Measurements from ENCODE around the gene ZDHHC8. TPM values are rescaled to one million over a fixed set of nuclear protein-coding genes. Genes with fewer than 3 reads are reported as not detected.

The ZDHHC8 gene
- total RNA-seq, 1 experiment from 2014 or later, result 51.7 TPM

- Histone ChIP-seq H3K27me3 (ENCODE audit: insufficient read depth, low read length) (no peaks in the 10 kb centered on the region), H3K4me2 (ENCODE audit: insufficient read depth, insufficient read length, low read length) (no peak overlapping the region), H3K27ac (ENCODE audit: insufficient read length, low read depth, low read length) (no peak overlapping the region), H4K8ac (replicated peaks; ENCODE audit: insufficient read length, low read depth, low read length) (no peak overlapping the region), H3K18ac (ENCODE audit: insufficient read length, low read depth, low read length) (no peak overlapping the region), H3K23me2 (ENCODE audit: insufficient read length, low read depth, low read length, poor library complexity, severe bottlenecking) (no peaks in the 10 kb centered on the region), H2BK15ac (ENCODE audit: low read depth, low read length) (no peak overlapping the region), H3K14ac (ENCODE audit: insufficient read depth, low read length) (no peak overlapping the region), H4K20me1 (ENCODE audit: control insufficient read depth, insufficient read depth, insufficient read length) (peaks cover 4% of the 10 kb centered on the region), H3K4me1 (ENCODE audit: insufficient read depth, low read length) (no peaks in the 10 kb centered on the region), H2AFZ (ENCODE audit: low read length) (no peak overlapping the region), H3K4ac (ENCODE audit: low read depth, low read length) (no peak overlapping the region), H3K79me1 (ENCODE audit: insufficient read depth, low read depth, low read length, poor library complexity, severe bottlenecking) (peaks cover 13% of the 10 kb centered on the region), H3T11ph (ENCODE audit: low read length) (no peak overlapping the region), H4K91ac (ENCODE audit: insufficient read length, low read depth, low read length) (no peak overlapping the region), H2BK5ac (ENCODE audit: insufficient read length, low read length) (no peak overlapping the region), H2AK5ac (ENCODE audit: insufficient read length, low read length) (no peak overlapping the region), H2BK20ac (ENCODE audit: low read depth, low read length, poor library complexity, severe bottlenecking) (no peak overlapping the region), H3K56ac (ENCODE audit: insufficient read length, low read depth, low read length) (no peak overlapping the region), H4K5ac (ENCODE audit: insufficient read length, low read depth, low read length) (no peak overlapping the region), H3K9ac (ENCODE audit: extremely low read depth, insufficient read length, low read length) (no peak overlapping the region), H3K9me3 (ENCODE audit: control insufficient read depth, low read depth, low read length) (no peaks in the 10 kb centered on the region), H2BK120ac (ENCODE audit: low read depth, low read length, poor library complexity, severe bottlenecking) (no peak overlapping the region), H3K23ac (ENCODE audit: insufficient read length, low read depth, low read length) (no peak overlapping the region), H3K79me2 (ENCODE audit: insufficient read depth, low read length) (peaks cover 3% of the 10 kb centered on the region; the same call in 1 of the 2 replicates), H2BK12ac (ENCODE audit: insufficient read length, low read depth, low read length) (no peak overlapping the region)
- Mint-ChIP-seq H3K27ac (no peak overlapping the region; a peak in 1 of 7 replicates), H3K4me1 (peaks cover 8 to 9% of the 10 kb centered on the region in 2 experiments), H3K36me3 (ENCODE audit: insufficient read depth in 1 of 3, low read depth in 3 of 3) (peaks cover 80 to 95% (median 94%) of the 10 kb centered on the region in 3 experiments; a peak in 6 of 7 replicates), H3K4me3 (no peak overlapping the region), H3K9me3 (no peaks in the 10 kb centered on the region), H3K27me3 (ENCODE audit: low read depth) (no peaks in the 10 kb centered on the region; the same call in 1 of the 2 replicates)
- WGBS (ENCODE audit: extremely low coverage, insufficient read length, low lambda C conversion rate), result no CpG with 5 or more reads among the region's 17 CpGs
- TF ChIP-seq CTCF (conservative IDR thresholded peaks at IDR 0.05), result no peak
- no peak for DNase-seq
These were observed 42.2 kb upstream of the ZDHHC8 start for GRCh38 chr22:20089226-20089976.
